CD4-positive, alpha-beta T cell treated with Interleukin-17A for 1 hour (primary cell): ENCODE data around the gene ATR.
"Not testable (repeated sequence)": the region's sequence is repeated elsewhere in the genome, so short reads cannot be mapped to it uniquely, and the experiment has no call there.

ENCODE experiments used
- DNase-seq: peaks from one replicate; pipeline ENCODE4 v3.0.0-alpha.2; 2020

The ATR gene

DNA sequence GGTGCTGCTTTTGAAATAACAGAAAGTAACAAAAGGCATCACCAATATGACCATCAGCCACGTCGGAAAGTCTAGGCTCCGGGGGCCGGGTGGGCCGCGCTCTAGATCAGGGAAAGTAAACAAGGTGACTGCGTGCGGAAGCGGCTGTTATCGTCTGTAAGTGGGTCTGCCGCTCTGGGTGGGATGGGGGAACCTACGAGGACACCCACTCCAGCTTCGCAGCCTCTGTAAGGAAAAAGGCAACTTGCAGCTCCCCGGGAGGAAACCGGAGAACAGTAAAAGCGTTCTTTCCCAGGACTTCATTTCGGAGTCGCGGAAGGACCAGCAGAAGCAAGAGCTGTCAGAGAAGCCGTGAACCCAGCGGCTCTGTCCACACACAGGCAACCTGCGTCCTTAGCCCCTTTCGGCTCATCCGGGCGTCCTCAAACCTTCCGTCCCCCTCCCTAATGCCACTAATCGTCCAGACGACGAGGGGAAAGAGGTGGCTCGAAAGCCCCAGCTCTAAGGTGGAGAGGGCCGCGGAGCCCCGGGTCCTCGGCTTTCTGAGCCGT is 131.2 kb downstream of the ATR start:
- peak; percentile 60 for DNase-seq

DNA sequence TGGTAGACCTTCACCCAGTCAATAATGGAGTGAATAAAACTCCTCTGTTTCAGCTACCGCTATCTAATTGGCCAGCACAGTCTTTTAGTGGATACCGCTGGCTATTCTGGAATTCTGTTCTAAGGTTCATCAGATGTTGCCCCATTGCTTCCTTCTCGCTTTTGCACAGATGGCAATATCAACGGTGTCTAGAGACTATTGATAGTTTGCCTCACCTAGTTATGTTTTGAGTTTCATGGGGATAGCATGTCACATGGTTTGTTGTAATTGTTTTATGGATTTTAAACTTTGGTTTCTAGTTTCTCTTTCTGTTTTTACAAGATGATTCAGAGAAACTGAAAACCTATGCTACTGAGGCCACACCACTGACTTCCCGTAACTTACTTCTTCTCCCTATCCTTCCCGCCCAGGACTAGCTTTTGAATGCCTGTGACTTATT is 132.7 kb downstream of the ATR start:
- peak; percentile 43 for DNase-seq

DNA sequence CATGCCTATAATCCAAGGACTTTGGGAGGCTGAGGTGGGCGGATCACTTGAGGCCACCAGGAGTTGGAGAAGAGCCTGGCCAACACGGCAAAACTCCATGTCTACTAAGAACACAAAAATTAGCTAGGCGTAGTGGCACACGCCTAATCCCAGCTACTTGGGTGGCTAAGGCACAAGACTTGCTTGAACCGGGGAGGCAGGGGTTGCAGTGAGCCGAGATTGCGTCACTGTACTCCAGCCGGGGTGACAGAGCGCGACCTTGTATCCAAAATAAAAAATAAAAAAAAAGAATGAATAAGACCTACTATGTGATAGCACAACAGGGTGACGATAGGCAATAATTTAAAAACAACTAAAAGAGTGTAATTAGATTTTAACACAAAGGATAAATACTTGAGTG is 134.2 kb downstream of the ATR start:
- no peak for DNase-seq

DNA sequence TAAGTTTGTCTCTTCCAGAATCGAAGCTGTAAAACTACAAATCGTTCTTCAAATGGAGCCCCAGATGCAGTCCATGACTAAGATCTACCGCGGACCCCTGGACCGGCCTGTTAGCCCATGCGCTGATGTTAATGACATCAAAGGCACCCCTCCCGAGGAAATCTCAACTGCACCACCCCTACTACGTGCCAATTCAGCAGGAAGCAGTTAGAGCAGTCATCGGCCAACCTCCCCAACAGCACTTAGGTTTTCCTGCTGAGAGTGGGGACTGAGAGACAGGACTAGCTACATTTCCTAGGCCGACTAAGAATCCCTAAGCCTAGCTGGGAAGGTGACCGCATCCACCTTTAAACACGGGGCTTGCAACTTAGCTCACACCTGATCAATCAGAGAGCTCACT is 135.5 kb downstream of the ATR start:
- DNase-seq = not testable (repeated sequence)

DNA sequence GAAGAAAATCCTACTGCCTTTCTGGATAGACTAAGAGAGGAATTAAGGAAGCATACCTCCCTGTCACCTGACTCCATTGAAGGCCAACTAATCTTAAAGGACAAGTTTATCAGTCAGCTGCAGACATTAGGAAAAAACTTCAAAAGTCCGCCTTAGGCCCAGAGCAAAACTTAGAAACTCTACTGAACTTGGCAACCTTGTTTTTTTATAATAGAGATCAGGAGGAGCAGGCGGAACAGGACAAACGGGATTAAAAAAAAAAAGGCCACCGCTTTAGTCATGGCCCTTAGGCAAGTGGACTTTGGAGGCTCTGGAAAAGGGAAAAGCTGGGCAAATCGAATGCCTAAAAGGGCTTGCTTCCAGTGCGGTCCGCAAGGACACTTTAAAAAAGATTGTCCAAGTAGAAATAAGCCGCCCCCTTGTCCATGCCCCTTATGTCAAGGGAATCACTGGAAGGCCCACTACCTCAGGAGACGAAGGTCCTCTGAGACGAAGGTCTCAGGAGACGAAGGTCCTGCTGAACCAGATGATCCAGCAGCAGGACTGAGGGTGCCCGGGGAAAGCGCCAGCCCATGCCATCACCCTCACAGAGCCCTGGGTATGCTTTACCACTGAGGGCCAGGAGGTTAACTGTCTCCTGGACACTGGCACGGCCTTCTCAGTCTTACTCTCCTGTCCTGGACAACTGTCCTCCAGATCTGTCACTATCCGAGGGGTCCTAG is 138.9 kb downstream of the ATR start:
- not testable (repeated sequence) for DNase-seq

DNA sequence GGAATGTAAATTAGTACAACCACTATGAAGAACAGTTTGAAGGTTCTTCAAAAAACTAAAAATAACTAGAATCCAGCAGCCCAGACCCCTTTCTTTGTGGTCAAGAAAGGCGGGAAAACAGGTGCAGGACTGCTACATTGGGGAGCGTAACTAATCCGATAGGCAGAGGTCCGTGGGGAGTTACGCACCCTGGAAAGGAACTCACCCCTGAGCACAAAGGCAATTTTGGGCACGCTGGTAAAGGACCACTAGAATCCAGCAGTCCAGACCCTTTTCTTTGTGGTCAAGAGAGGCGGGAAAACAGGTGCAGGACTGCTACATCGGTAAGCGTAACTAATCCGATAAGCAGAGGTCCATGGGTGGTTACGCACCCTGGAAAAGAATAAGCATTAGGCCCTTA is 140.4 kb downstream of the ATR start:
- DNase-seq = not testable (repeated sequence)

DNA sequence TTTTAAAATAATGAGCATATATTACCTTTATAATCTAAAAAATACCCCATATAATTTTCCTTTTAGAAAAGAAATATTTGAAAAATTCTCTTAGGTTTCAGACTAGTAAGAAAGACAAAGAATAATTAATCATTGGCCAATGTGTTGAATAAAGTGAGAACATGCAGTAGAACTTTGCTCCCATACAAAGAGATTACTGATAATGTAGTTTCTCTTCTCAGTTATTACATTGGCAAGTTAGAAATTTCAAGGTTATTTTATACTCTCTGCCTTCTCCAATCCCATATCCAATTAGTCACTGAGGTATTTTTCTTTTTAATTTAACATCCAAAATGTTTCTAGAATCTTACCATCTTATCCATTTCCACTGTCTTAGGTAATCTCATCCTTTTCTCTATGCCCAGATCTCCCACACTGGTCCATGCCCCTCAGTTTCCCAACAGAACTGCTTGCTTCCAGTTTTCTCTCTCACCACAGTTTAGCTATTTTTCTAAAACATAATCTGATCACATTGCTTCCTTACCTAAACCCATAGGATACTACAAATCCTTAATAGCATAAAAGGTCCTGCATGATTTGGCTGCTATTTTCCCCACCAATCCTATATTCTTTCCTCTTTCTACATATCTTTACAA is 141.5 kb downstream of the ATR start:
- no peak for DNase-seq

DNA sequence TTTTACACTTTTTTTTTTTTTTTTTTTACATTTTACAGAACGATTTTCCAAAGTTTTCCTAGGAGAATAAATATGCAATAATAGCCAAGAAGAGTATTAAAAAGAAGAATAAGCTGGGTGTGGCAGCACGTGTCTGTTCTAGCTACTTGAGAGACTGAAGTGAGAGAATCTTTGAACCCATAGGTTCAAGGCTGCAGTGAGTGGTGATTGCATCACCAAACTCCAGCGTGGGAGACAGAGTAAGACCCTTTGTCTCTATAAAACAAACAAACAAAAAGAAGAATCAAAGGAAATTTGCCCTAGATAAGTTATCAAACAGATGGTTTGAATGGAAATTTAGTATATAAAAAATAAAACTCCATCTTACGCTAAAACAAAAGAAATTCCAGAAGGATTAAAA is 144.0 kb downstream of the ATR start:
- DNase-seq = no peak

DNA sequence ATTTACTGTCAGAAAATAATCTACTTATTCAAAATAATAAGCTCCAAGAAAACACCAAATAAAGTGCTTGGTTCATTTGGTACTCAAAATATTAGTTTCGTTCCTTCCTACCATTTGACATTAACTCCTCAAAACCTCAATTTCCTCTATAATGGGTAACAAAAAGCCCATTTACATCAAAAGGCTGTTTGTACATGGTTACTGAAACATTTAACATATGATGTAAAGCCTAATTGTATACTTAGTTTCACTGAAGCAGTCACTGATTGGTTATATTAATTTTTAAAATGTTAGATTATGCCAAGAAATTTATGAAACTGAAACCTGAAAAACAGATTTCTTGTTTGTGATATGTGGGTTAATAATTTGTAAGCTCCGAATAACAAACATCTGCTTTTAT is 145.4 kb downstream of the ATR start:
- DNase-seq = no peak

DNA sequence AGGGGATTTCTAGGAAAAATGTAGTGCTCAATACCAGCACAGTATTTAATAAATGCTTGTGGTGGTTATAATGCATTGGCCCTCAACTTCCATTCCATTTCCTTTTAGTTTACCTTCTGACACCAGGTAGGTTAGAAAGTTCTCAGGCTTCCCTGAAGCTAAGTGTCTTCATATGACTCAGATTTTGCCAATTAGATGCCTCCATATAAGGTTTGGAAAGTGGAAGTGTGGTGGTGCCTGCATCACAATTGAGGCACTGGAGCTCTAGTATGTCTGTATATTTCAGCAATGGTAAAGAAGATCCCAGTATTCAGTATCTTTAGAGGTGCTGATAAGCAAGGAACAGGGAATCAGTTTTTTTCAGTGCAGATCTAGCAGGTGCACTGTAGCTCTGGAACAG is 149.0 kb downstream of the ATR start:
- DNase-seq = no peak

DNA sequence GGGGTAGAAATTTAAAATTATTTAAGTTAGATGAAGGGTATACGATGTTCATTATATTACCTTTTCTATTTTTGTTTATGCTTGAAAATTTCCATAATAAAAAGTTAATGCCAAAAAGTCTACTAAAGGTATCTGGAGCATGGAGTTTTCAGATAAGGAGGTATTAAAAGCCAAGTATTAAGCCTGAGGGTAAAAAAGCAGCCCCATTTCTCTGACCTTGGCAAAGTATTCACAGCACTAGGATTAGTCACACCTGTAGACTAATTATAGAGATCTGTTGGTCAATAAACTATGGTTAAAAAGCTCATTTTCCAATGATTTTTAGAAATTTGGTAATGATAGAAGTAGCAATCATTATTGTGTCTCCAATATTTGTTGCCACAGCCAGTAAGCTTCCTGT is 153.8 kb downstream of the ATR start:
- DNase-seq = no peak

DNA sequence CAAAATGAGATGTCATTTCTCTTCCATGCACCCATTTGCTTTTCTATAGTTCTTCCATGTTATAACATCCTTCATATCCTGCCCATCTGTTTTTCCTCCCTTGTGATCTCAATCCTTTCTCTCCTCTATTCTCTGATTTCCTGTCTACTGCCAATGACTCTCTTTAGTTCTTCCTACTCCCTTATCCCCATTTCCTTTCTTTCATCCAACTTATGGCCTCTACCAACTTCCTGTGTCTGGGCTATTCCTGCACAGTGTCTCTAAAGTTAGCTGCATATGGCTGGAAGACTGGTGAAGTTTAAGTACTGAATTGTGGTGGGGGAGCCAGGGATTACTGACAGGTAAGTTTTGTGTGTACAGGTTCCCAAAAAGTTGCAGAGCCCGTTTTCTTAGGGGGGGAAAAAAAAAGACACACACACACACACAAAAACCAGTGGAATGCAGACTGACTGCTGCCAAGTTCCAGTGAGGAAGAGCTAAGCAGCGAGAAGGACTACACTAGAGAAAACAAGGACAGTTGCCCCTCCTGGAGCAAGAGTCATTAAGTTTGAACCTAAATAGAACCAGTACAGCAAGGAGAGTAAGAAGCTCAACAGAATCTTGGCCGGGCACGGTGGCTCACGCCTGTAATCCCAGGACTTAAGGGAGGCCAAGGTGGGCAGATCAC is 159.5 kb downstream of the ATR start:
- no peak for DNase-seq

DNA sequence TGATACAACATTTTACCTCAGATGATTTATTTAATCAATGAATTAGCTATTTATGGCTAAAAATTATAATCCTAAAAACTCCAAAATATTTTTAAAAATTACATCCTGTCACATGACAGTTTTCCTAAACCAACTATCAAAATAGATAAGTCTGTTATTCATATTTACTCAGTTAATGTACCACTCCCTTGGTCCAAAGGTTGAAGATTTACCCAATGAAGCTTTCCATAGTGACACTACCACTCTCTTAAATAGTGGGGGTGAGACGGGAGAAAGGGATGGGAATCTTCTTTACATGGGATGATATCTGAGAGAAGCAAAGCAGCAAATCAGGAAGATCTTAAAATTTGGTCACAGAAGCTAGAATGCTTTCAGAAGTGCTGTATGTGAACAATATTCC is 161.2 kb downstream of the ATR start:
- DNase-seq = no peak

DNA sequence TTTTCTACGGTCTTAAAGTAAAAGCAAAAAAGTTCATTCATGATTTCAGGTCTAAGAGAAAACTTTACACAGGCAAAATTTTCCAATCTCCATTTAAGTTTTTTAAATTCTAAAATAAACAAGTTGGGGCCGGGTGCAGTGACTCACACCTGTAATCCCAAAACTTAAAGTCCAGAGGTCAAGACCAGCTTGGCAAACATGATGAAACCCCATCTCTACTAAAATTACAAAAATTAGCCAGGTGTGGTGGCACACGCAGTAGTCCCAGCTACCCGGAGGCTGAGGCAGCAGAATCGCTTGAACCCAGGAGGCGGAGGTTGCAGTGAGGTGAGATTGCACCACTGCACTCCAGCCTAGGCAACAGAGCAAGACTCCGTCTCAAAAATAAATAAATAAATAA is 178.0 kb downstream of the ATR start:
- not testable (repeated sequence) for DNase-seq
